NCI-H2196 (cell line): ENCODE data around the gene NOMO2.
A peak's percentile ranks its signal among the peaks of the same experiment; 100 is the strongest.
"Not testable (repeated sequence)": the region's sequence is repeated elsewhere in the genome, so short reads cannot be mapped to it uniquely, and the experiment has no call there.

ENCODE experiments used
- DNase-seq: peaks from one replicate; lab custom pipeline; 2025; ENCODE audit not compliant: unreplicated experiment; lab: John Stamatoyannopoulos, UW

The NOMO2 gene

GRCh38 chr16:18561727-18562314 is at the start of gene NOMO2:
TSS of gene NOMO2 (minus strand) at chr16:18562097. CDS start at chr16:18562040, 57 bp downstream.
- DNase-seq = not testable (repeated sequence)

DNA sequence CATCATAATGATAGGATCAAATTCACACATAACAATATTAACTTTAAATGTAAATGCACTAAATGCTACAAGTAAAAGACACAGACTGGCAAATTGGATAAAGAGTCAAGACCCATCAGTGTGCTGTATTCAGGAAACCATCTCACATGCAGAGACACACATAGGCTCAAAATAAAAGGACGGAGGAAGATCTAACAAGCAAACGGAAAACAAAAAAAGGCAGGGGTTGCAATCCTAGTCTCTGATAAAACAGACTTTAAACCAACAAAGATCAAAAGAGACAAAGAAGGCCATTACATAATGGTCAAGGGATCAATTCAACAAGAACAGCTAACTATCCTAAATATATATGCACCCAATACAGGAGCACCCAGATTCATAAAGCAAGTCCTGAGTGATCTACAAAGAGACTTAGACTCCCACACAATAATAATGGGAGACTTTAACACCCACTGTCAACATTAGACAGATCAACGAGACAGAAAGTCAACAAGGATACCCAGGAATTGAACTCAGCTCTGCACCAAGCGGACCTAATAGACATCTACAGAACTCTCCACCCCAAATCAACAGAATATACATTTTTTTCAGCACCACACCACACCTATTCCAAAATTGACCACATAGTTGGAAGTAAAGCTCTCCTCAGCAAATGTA is 48.4 kb upstream of the NOMO2 start:
- DNase-seq = not testable (repeated sequence)

DNA sequence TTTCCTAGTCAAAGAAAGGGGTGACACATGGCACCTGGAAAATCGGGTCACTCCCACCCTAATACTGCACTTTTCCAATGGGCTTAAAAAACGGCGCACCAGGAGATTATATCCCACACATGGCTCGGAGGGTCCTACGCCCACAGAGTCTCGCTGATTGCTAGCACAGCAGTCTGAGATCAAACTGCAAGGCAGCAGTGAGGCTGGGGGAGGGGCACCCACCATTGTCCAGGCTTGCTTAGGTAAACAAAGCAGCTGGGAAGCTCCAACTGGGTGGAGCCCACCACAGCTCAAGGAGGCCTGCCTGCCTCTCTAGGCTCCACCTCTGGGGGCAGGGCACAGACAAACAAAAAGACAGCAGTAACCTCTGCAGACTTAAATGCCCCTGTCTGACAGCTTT is 46.4 kb upstream of the NOMO2 start:
- not testable (repeated sequence) for DNase-seq

GRCh38 chr16:18603572-18604246 is 41.8 kb upstream of the NOMO2 start:
- DNase-seq = not testable (repeated sequence)

DNA sequence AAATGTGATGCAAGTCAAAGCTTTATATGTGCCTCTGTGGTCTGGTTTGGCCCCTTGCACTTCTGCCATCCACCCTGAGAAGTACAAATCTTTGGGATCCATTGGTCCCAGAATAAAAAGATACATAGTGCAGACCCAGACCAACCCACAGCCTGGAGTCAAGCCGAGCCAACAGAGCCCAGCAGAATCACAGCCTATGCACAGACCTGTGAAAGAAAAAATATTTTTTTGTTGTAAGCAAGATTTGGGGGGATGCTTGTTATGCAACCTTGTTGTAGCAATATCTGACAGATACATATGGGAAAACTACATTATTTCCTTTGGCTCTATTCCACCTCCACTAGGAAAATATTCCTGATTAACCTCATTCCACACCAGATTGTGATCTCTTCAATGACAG is 36.7 kb upstream of the NOMO2 start:
- DNase-seq = not testable (repeated sequence)

GRCh38 chr16:18597734-18598133 is 35.8 kb upstream of the NOMO2 start:
- not testable (repeated sequence) for DNase-seq

DNA sequence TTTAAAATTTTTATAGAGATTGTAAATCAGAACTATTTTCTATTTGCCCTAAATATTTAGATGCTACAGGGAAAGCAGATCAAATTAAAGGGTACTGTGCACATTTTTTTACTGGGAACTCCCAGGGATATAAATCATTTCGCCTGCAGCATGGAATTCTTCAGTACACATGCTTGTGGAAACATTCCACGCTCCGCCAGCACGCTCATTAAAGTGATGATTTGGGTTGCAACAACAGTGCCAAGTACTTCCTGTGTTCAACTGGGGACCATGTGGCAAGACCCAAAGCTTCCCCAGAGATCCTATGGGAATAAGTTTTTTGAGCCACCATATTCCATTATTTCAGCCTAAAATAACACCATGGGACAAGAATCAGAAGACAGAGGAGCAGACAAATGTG is 35.4 kb upstream of the NOMO2 start:
- not testable (repeated sequence) for DNase-seq

- DNase-seq = not testable (repeated sequence)
Measured at GRCh38 chr16:18595796-18596195, 33.9 kb upstream of the NOMO2 start.

DNA sequence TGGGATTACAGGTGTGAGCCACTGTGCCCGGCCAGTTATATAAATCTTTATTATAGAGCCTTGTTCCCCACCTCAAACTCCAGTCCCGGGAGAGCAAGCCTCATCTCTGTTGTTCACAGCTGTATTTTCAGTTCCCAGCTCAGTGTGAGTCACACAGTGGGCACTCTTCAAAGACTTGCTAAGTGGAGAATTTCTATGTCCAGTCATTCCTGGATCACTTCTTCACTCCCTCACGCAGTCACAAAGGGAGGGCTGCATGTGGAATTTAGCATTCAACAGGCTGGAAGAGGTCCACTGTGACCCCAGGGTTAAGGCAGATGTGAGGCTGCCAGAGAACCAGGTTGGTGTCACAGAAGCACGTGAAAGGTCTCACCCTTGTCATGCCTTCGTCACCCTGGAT is 33.0 kb upstream of the NOMO2 start:
- DNase-seq = not testable (repeated sequence)

DNA sequence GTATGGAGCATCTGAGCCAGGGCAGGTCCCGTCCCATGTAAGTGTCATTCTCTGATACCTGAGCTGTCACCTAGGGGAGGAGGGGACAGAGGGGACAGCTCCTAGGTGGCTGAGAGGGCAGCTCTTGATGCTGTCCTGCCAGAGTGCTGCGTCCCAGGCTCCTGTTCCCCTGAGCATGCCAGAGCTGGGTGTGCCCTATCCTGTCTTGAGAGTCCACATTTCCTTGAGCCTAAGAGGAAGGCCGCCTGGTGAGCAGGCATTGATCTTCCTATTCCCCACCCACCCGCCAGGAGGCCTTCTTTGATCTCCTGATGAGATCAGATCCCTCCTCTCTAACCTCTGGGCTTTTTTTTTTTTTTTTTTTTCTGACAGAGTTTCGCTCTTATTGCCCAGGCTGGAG is 32.0 kb upstream of the NOMO2 start:
- not testable (repeated sequence) for DNase-seq

GRCh38 chr16:18592982-18593381 is 31.1 kb upstream of the NOMO2 start:
- not testable (repeated sequence) for DNase-seq

- peak; percentile 19 for DNase-seq
Measured at GRCh38 chr16:18591908-18592307, 30.0 kb upstream of the NOMO2 start.

- not testable (repeated sequence) for DNase-seq
Measured at GRCh38 chr16:18591441-18591840, 29.5 kb upstream of the NOMO2 start.

GRCh38 chr16:18589806-18590205 is 27.9 kb upstream of the NOMO2 start:
- not testable (repeated sequence) for DNase-seq

DNA sequence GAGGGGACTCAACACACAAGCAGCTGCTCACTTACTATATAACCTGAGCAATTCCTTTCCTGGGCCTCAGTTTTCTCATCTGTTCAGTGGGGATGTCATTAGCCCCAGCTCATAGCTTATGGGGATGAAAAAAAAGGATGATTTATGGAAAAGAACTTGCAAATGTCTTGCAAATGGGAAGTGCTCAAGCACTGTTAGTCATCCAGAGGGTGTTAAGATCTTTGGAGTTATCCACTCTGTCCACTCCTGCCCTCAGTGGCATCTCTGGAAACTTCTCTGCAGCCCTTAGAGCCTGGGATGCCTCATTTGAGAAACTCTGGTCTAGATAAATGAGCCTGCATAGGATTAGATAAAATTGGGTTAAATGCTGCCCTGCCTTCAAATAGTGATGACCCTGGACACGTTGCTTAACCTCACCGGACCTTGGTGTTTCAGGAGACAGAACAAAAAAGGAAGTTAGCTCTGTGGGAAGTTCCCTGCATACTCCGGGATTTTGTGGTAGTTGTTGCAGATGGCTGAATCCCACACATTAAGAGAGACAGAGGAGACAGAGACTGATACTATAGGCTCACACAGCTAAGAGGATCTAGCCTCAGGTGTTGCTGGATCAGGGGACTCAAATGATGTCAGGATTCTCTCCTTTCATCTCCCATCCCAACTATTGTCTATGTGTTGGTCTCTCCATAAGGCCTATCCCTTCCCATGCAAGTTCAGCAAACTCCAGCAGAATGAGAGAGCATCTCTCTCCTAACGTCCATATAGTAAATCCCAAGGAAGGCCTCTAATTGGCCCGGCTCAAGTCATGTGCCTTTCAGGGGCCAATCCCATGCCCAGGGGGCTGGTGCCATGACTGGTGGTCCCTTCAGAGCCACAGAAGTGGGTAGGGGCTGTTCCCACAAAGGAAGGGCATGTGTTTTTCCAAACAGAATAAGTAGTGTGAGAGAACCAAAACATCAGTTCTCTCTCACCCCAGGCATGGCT is 25.0 kb upstream of the NOMO2 start:
- not testable (repeated sequence) for DNase-seq

DNA sequence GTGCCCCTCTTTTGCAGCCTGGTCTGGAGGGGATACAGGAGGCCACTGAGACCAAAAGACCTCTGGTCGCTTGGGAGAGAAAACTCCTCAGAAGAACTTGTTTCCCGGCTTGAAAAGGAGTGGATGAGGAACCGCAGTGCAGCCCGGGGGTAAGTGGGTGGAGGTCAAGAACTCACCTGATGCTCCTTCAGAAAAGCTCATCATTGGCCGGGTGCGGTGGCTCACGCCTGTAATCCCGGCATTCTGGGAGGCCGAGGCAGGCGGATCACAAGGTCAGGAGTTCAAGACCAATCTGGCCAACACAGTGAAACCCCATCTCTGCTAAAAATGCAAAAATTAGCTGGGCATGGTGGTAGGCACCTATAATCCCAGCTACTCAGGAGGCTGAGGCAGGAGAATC is 23.9 kb upstream of the NOMO2 start:
- not testable (repeated sequence) for DNase-seq

- DNase-seq = no peak
Measured at GRCh38 chr16:18582902-18583301, 21.0 kb upstream of the NOMO2 start.

- peak; percentile 20 for DNase-seq
Measured at GRCh38 chr16:18580396-18580795, 18.5 kb upstream of the NOMO2 start.

DNA sequence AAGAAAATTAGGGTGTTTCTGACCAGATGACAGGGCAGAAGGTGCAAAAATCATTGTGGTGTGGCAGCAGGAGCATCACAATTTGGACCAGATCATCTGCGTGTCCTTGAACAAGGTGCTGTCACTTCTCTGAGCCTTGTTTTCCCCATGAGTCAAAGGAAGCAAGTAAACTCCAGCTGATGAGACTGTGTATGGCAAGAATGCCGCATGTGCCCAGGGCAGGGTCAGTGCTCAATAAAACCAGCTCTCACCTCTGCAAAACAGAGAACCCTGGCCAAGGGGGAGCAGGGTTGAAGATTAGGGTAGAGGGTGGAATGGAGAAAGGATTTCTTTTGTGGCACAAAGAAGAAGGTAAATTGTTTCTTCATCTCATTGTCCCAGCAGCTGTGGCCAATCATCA is 17.4 kb upstream of the NOMO2 start:
- not testable (repeated sequence) for DNase-seq

- not testable (repeated sequence) for DNase-seq
Measured at GRCh38 chr16:18577942-18578341, 16.0 kb upstream of the NOMO2 start.

GRCh38 chr16:18575945-18576344 is 14.0 kb upstream of the NOMO2 start:
- DNase-seq = not testable (repeated sequence)
